ENCODE results near the gene TBC1D22A. TPM values are rescaled to one million over a fixed set of nuclear protein-coding genes. Genes with fewer than 3 reads are reported as not detected.

Gene TBC1D22A
- polyA plus RNA-seq, 1 donor from 2014 or later: 9.3 TPM

- no peaks in the 10 kb centered on the region for H3K36me3 ChIP-seq (ENCODE audit: insufficient read depth, low read length)
- no peak overlapping the region for H2AFZ ChIP-seq (ENCODE audit: low read depth, low read length)
- no peak overlapping the region for H3K27ac ChIP-seq (ENCODE audit: low read length)
- no peaks in the 10 kb centered on the region for H3K27me3 ChIP-seq (ENCODE audit: insufficient read depth, low read depth, low read length)
- no peak for TF ChIP-seq REST (IDR thresholded peaks at IDR 0.05; ENCODE audit: borderline replicate concordance)
- no peak for TF ChIP-seq TAF1 (IDR thresholded peaks at IDR 0.05; ENCODE audit: low read depth)
- TF ChIP-seq POLR2AphosphoS5 (IDR thresholded peaks at IDR 0.05): no peak
- H3K9me3 ChIP-seq (ENCODE audit: low read length): no peaks in the 10 kb centered on the region
- no peaks in the 10 kb centered on the region for H4K20me1 ChIP-seq (ENCODE audit: insufficient read depth)
- no peaks in the 10 kb centered on the region for H3K9me2 ChIP-seq (ENCODE audit: insufficient read depth, low read length)
- no peaks in the 10 kb centered on the region for H3F3A ChIP-seq (ENCODE audit: insufficient read depth, low read length, poor library complexity, severe bottlenecking)
- no peak overlapping the region for H3K4me2 ChIP-seq (ENCODE audit: low read length)
- no peak overlapping the region for H3K9ac ChIP-seq (ENCODE audit: low read length)
- H3K79me2 ChIP-seq (replicated peaks; ENCODE audit: insufficient read depth, low read length): no peaks in the 10 kb centered on the region
- no peak overlapping the region for H3K4me3 ChIP-seq (ENCODE audit: low read length)
These were observed 62.0 kb downstream of the TBC1D22A start for GRCh38 chr22:46824344-46824909.

- TF ChIP-seq CTCF (IDR thresholded peaks at IDR 0.05; ENCODE audit: poor library complexity, severe bottlenecking) (no peak), EZH2 (IDR thresholded peaks at IDR 0.05; ENCODE audit: borderline replicate concordance, insufficient read depth, low read length, poor library complexity, severe bottlenecking) (no peak), TAF1 (IDR thresholded peaks at IDR 0.05; ENCODE audit: low read depth) (no peak), EP300 (conservative IDR thresholded peaks at IDR 0.05; ENCODE audit: poor library complexity, severe bottlenecking) (no peak), SMC3 (conservative IDR thresholded peaks at IDR 0.05; ENCODE audit: poor library complexity) (no peak), POLR2AphosphoS5 (IDR thresholded peaks at IDR 0.05) (no peak), MXI1 (conservative IDR thresholded peaks at IDR 0.05; ENCODE audit: poor library complexity, severe bottlenecking) (no peak), REST (IDR thresholded peaks at IDR 0.05; ENCODE audit: borderline replicate concordance) (no peak), RAD21 (conservative IDR thresholded peaks at IDR 0.05) (no peak)
- Histone ChIP-seq H3K9me3 (ENCODE audit: low read length) (no peaks in the 10 kb centered on the region), H3K9ac (ENCODE audit: low read length) (no peak overlapping the region), H3K36me3 (ENCODE audit: insufficient read depth, low read length) (no peaks in the 10 kb centered on the region), H3K27me3 (ENCODE audit: insufficient read depth, low read depth, low read length) (no peaks in the 10 kb centered on the region), H3F3A (ENCODE audit: insufficient read depth, low read length, poor library complexity, severe bottlenecking) (no peaks in the 10 kb centered on the region), H4K20me1 (ENCODE audit: insufficient read depth) (no peaks in the 10 kb centered on the region), H3K9me2 (ENCODE audit: insufficient read depth, low read length) (no peaks in the 10 kb centered on the region), H3K4me2 (ENCODE audit: low read length) (no peak overlapping the region), H3K27ac (ENCODE audit: low read length) (no peak overlapping the region), H3K4me3 (ENCODE audit: low read length) (no peak overlapping the region), H3K79me2 (replicated peaks; ENCODE audit: insufficient read depth, low read length) (no peaks in the 10 kb centered on the region), H2AFZ (ENCODE audit: low read depth, low read length) (no peak overlapping the region)
These were observed 62.6 kb downstream of the TBC1D22A start for GRCh38 chr22:46824980-46825544.
